Hepatocyte (in vitro differentiated cells): Measurements from ENCODE around the gene KRTAP12-2. TPM values are rescaled to one million over a fixed set of nuclear protein-coding genes. Genes with fewer than 3 reads are reported as not detected.

Experiments
- DNase-seq: peaks from one replicate; pipeline ENCODE4 v3.0.0-alpha.2; 2016; ENCODE audit warnings: low spot score
- H2AFZ ChIP-seq: fragments of 200-600 bp; sonication (generic); 2 replicates; pipeline ENCODE4 v1.6.0; 2016; ENCODE audit warnings: antibody characterized with exemption, mild to moderate bottlenecking
- H3K27ac ChIP-seq: fragments of 200-600 bp; sonication (generic); 2 replicates; pipeline ENCODE4 v1.5.1; 2016; ENCODE audit warnings: mild to moderate bottlenecking
- H3K27me3 ChIP-seq: fragments of 200-600 bp; sonication (generic); 2 replicates; pipeline ENCODE4 v1.6.1; 2016
- H3K36me3 ChIP-seq: fragments of 200-600 bp; sonication (generic); replicated peaks from 2 replicates; pipeline ENCODE4 v1.5.1; 2016; ENCODE audit warnings: low read depth; ENCODE audit not compliant: insufficient read depth
- H3K4me1 ChIP-seq: fragments of 200-600 bp; sonication (generic); 2 replicates; pipeline ENCODE4 v1.5.1; 2016; ENCODE audit warnings: mild to moderate bottlenecking, moderate library complexity; ENCODE audit not compliant: insufficient read depth
- H3K4me2 ChIP-seq: fragments of 200-600 bp; sonication (generic); 2 replicates; pipeline ENCODE4 v1.6.0; 2016
- H3K4me3 ChIP-seq: fragments of 200-600 bp; sonication (generic); 2 replicates; pipeline ENCODE4 v1.5.1; 2016; ENCODE audit warnings: mild to moderate bottlenecking
- H3K79me2 ChIP-seq: fragments of 200-600 bp; sonication (generic); 2 replicates; pipeline ENCODE4 v1.6.0; 2017; ENCODE audit warnings: mild to moderate bottlenecking
- H3K9me2 ChIP-seq: fragments of 200-600 bp; sonication (generic); replicated peaks from 2 replicates; pipeline ENCODE4 v1.6.0; 2017; ENCODE audit warnings: mild to moderate bottlenecking; ENCODE audit not compliant: insufficient read depth
- H3K9me3 ChIP-seq: fragments of 200-600 bp; sonication (generic); 2 replicates; pipeline ENCODE4 v1.5.1; 2016; ENCODE audit warnings: low read depth, mild to moderate bottlenecking
- H4K20me1 ChIP-seq: fragments of 200-600 bp; sonication (generic); 2 replicates; pipeline ENCODE4 v1.6.0; 2016; ENCODE audit warnings: mild to moderate bottlenecking; ENCODE audit not compliant: insufficient read depth, poor library complexity, severe bottlenecking
- EZH2 ChIP-seq: fragments of 200-600 bp; sonication (generic); IDR thresholded peaks from 2 replicates; pipeline ENCODE4 v1.6.1; 2016; ENCODE audit warnings: antibody characterized with exemption, mild to moderate bottlenecking, borderline replicate concordance
- EZH2phosphoT487 ChIP-seq: fragments of 200-600 bp; sonication (generic); IDR thresholded peaks from one replicate; pipeline ENCODE4 v1.6.1; 2018; ENCODE audit warnings: antibody characterized with exemption, mild to moderate bottlenecking, low read depth, moderate library complexity; ENCODE audit not compliant: unreplicated experiment, severe bottlenecking
- WGBS: methylation state at CpG from one replicate; pipeline ENCODE4 v1.1.6; 2016; ENCODE audit warnings: low lambda C conversion rate; ENCODE audit errors: missing lambda C conversion rate; 5-methylcytosine and 5-hydroxymethylcytosine counted together
- polyA plus RNA-seq: library from polyadenylated mRNA; unstranded; fragments of >200 nt; fragmentation: Nextera tagmentation; extraction: Ambion mirVana; gene quantifications from 2 replicates; pipeline ENCODE4 v1.2.1, GENCODE V29; 2016
- small RNA-seq: library from RNA; depleted of rRNA; stranded (forward); fragments of <200 nt; gene quantifications from one replicate; pipeline ENCODE3, GENCODE V24; 2014
- total RNA-seq: library from RNA; depleted of rRNA; stranded (reverse); fragments of >200 nt; gene quantifications from 2 replicates; pipeline ENCODE4 v1.2.3, GENCODE V29; 2014
- TF ChIP-seq, protein P1 (sequence below): fragments of 200-600 bp; sonication (generic); IDR thresholded peaks from 2 replicates; pipeline ENCODE4 v1.5.1; 2016; ENCODE audit warnings: antibody characterized with exemption, mild to moderate bottlenecking; ENCODE audit not compliant: poor library complexity

The KRTAP12-2 gene
- total and polyA plus RNA-seq, 2 experiments from 2014 or later, result not detected

DNA sequence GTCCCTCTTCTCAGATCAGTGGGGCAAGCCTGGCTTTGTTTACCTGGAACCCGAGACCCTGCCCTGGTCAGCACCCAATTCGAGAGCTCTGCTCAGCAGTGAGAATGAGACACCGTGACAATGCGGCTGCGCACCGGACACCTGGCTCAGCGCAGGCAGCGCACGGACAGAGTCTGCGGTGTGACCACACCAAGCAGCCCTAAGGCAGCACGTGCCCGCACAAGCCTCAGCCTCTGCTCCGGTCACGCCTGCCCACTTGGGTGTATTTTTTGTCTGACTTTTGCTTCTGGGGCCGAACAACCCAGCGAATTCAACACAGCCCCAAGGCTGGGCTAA, 50.2 kb downstream of the KRTAP12-2 start:
- H3K79me2 ChIP-seq, result no peaks in the 10 kb centered on the region
- no peak overlapping the region for H3K4me3 ChIP-seq
- H3K27ac ChIP-seq, result no peak overlapping the region
- no peak overlapping the region for H2AFZ ChIP-seq
- H3K4me1 ChIP-seq, result no peaks in the 10 kb centered on the region
- no peak for DNase-seq
- no peaks in the 10 kb centered on the region for H3K36me3 ChIP-seq
- WGBS, result 86% methylated on average over 16 of the region's 16 CpGs
- no peaks in the 10 kb centered on the region for H4K20me1 ChIP-seq
- no peak for TF ChIP-seq EZH2
- no peak for TF ChIP-seq EZH2phosphoT487
- TF ChIP-seq, protein P1, sequence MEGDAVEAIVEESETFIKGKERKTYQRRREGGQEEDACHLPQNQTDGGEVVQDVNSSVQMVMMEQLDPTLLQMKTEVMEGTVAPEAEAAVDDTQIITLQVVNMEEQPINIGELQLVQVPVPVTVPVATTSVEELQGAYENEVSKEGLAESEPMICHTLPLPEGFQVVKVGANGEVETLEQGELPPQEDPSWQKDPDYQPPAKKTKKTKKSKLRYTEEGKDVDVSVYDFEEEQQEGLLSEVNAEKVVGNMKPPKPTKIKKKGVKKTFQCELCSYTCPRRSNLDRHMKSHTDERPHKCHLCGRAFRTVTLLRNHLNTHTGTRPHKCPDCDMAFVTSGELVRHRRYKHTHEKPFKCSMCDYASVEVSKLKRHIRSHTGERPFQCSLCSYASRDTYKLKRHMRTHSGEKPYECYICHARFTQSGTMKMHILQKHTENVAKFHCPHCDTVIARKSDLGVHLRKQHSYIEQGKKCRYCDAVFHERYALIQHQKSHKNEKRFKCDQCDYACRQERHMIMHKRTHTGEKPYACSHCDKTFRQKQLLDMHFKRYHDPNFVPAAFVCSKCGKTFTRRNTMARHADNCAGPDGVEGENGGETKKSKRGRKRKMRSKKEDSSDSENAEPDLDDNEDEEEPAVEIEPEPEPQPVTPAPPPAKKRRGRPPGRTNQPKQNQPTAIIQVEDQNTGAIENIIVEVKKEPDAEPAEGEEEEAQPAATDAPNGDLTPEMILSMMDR, result no peak
- H3K4me2 ChIP-seq, result no peak overlapping the region
- H3K27me3 ChIP-seq, result no peaks in the 10 kb centered on the region
- H3K9me2 ChIP-seq, result no peaks in the 10 kb centered on the region
- no peaks in the 10 kb centered on the region for H3K9me3 ChIP-seq

Small RNA genes within 50 kb of the gene (small RNA-seq; reads per million reads assigned to genes)
- not detected for gene KRTAP12-6P

Other genes starting within 250 kb of the KRTAP12-2 start
- gene LRRC3, start 211.4 kb downstream of the KRTAP12-2 start, total RNA-seq, result 7.3 and 7.8 TPM in 2 replicates
- gene LRRC3, start 211.4 kb downstream of the KRTAP12-2 start, polyA plus RNA-seq, result 5.6 and 7.2 TPM in 2 replicates
- not detected in 2 replicates for gene KRTAP10-1, start 126.7 kb downstream of the KRTAP12-2 start, total RNA-seq
- gene KRTAP10-1, start 126.7 kb downstream of the KRTAP12-2 start, polyA plus RNA-seq, result not detected in 2 replicates
- gene KRTAP10-2, start 115.4 kb downstream of the KRTAP12-2 start, total RNA-seq, result not detected in 2 replicates
- gene KRTAP10-2, start 115.4 kb downstream of the KRTAP12-2 start, polyA plus RNA-seq, result not detected in 2 replicates
- gene KRTAP10-3, start 108.1 kb downstream of the KRTAP12-2 start, total RNA-seq, result not detected in 2 replicates
- not detected in 2 replicates for gene KRTAP10-3, start 108.1 kb downstream of the KRTAP12-2 start, polyA plus RNA-seq
- not detected in 2 replicates for gene KRTAP10-4, start 93.2 kb downstream of the KRTAP12-2 start, total RNA-seq
- not detected in 2 replicates for gene KRTAP10-4, start 93.2 kb downstream of the KRTAP12-2 start, polyA plus RNA-seq
- not detected in 2 replicates for gene KRTAP10-5, start 86.3 kb downstream of the KRTAP12-2 start, total RNA-seq
- gene KRTAP10-5, start 86.3 kb downstream of the KRTAP12-2 start, polyA plus RNA-seq, result not detected in 2 replicates
- not detected in 2 replicates for gene KRTAP10-6, start 74.4 kb downstream of the KRTAP12-2 start, total RNA-seq
- not detected in 2 replicates for gene KRTAP10-6, start 74.4 kb downstream of the KRTAP12-2 start, polyA plus RNA-seq
- gene KRTAP10-7, start 66.3 kb downstream of the KRTAP12-2 start, total RNA-seq, result not detected in 2 replicates
- gene KRTAP10-7, start 66.3 kb downstream of the KRTAP12-2 start, polyA plus RNA-seq, result not detected in 2 replicates
- not detected in 2 replicates for gene KRTAP10-8, start 54.8 kb downstream of the KRTAP12-2 start, total RNA-seq
- not detected in 2 replicates for gene KRTAP10-8, start 54.8 kb downstream of the KRTAP12-2 start, polyA plus RNA-seq
- not detected in 2 replicates for gene KRTAP10-9, start 39.8 kb downstream of the KRTAP12-2 start, total RNA-seq
- gene KRTAP10-9, start 39.8 kb downstream of the KRTAP12-2 start, polyA plus RNA-seq, result not detected in 2 replicates
- not detected in 2 replicates for gene KRTAP10-10, start 29.6 kb downstream of the KRTAP12-2 start, total RNA-seq
- not detected in 2 replicates for gene KRTAP10-10, start 29.6 kb downstream of the KRTAP12-2 start, polyA plus RNA-seq
- gene KRTAP10-11, start 20.5 kb downstream of the KRTAP12-2 start, total RNA-seq, result not detected in 2 replicates
- not detected in 2 replicates for gene KRTAP10-11, start 20.5 kb downstream of the KRTAP12-2 start, polyA plus RNA-seq
- gene KRTAP12-4, start 12.3 kb downstream of the KRTAP12-2 start, total RNA-seq, result not detected in 2 replicates
- not detected in 2 replicates for gene KRTAP12-4, start 12.3 kb downstream of the KRTAP12-2 start, polyA plus RNA-seq
- gene KRTAP12-3, start 9.0 kb downstream of the KRTAP12-2 start, total RNA-seq, result not detected in 2 replicates
- not detected in 2 replicates for gene KRTAP12-3, start 9.0 kb downstream of the KRTAP12-2 start, polyA plus RNA-seq
- gene KRTAP12-1, start 15.2 kb upstream of the KRTAP12-2 start, total RNA-seq, result not detected in 2 replicates
- gene KRTAP12-1, start 15.2 kb upstream of the KRTAP12-2 start, polyA plus RNA-seq, result not detected in 2 replicates
- gene KRTAP10-12, start 30.2 kb upstream of the KRTAP12-2 start, total RNA-seq, result not detected in 2 replicates
- gene KRTAP10-12, start 30.2 kb upstream of the KRTAP12-2 start, polyA plus RNA-seq, result not detected in 2 replicates
- 0.16 TPM in 1 of 2 replicates, not detected in the other for gene TSPEAR, start 44.6 kb upstream of the KRTAP12-2 start, total RNA-seq
- gene TSPEAR, start 44.6 kb upstream of the KRTAP12-2 start, polyA plus RNA-seq, result 0.35 and 0.66 TPM in 2 replicates
- gene UBE2G2, start 134.9 kb upstream of the KRTAP12-2 start, total RNA-seq, result 45.8 and 61.6 TPM in 2 replicates
- 50.4 and 55.2 TPM in 2 replicates for gene UBE2G2, start 134.9 kb upstream of the KRTAP12-2 start, polyA plus RNA-seq
- 68.5 and 77.2 TPM in 2 replicates for gene SUMO3, start 151.1 kb upstream of the KRTAP12-2 start, total RNA-seq
- gene SUMO3, start 151.1 kb upstream of the KRTAP12-2 start, polyA plus RNA-seq, result 97.0 and 107 TPM in 2 replicates
- 344 and 348 TPM in 2 replicates for gene PTTG1IP, start 206.8 kb upstream of the KRTAP12-2 start, total RNA-seq
- 315 and 362 TPM in 2 replicates for gene PTTG1IP, start 206.8 kb upstream of the KRTAP12-2 start, polyA plus RNA-seq